HFF-Myc (cell line): ENCODE data around the gene MAGEA12.
"Not testable (repeated sequence)": the region's sequence is repeated elsewhere in the genome, so short reads cannot be mapped to it uniquely, and the experiment has no call there.

Experiments
- DNase-seq: peaks from one replicate; pipeline ENCODE4 v3.0.0-alpha.2; 2011; ENCODE audit warnings: low read depth; ENCODE audit errors: extremely low read depth
- H3K4me3 ChIP-seq: replicated peaks from 2 replicates; pipeline ENCODE4 v1.5.1; 2011; ENCODE audit warnings: low read depth, mild to moderate bottlenecking, control low read depth, low read length
- CTCF ChIP-seq: IDR thresholded peaks from 2 replicates; pipeline ENCODE4 v1.5.1; 2012; ENCODE audit warnings: mild to moderate bottlenecking, low read depth, low read length, control low read depth; ENCODE audit errors: missing control alignments

Gene MAGEA12

GRCh38 chrX:152733261-152733975 is at the start of gene MAGEA12, which contains the start of gene CSAG1:
Gene MAGEA12, plus strand, starts transcription at chrX:152733757. Its CDS starts 2,405 bp downstream, at chrX:152736162.
Gene CSAG1, minus strand, starts transcription at chrX:152733721. Its CDS starts 1,261 bp downstream, at chrX:152732460.
- no peak for TF ChIP-seq CTCF
- H3K4me3 ChIP-seq: no peak within 1 kb of the TSS
- DNase-seq: no peak

GRCh38 chrX:152697952-152698931 is 35.3 kb upstream of the MAGEA12 start, which contains the start of gene MAGEA3:
Gene MAGEA3, plus strand, starts transcription at chrX:152698794. Its CDS starts 2,039 bp downstream, at chrX:152700833.
- DNase-seq, H3K4me3 ChIP-seq: not testable (repeated sequence)

- H3K4me3 ChIP-seq, DNase-seq: not testable (repeated sequence)
Observed at GRCh38 chrX:152700390-152700789, 33.2 kb upstream of the MAGEA12 start.

- H3K4me3 ChIP-seq, DNase-seq: not testable (repeated sequence)
Observed at GRCh38 chrX:152706500-152706899, 27.1 kb upstream of the MAGEA12 start.

GRCh38 chrX:152709173-152709572 is 24.4 kb upstream of the MAGEA12 start, which contains the start of gene CSAG2:
Gene CSAG2, minus strand, starts transcription at chrX:152709273. Its CDS starts 161 bp downstream, at chrX:152709112.
- DNase-seq, H3K4me3 ChIP-seq: not testable (repeated sequence)

GRCh38 chrX:152713195-152713594 is 20.4 kb upstream of the MAGEA12 start:
- not testable (repeated sequence) for H3K4me3 ChIP-seq, DNase-seq

GRCh38 chrX:152713815-152714787 is 19.5 kb upstream of the MAGEA12 start, which contains the start of gene MAGEA2B:
Gene MAGEA2B, plus strand, starts transcription at chrX:152714628. Its CDS starts 2,479 bp downstream, at chrX:152717107.
- not testable (repeated sequence) for H3K4me3 ChIP-seq, DNase-seq

GRCh38 chrX:152725409-152725808 is 8.1 kb upstream of the MAGEA12 start:
- no peak for DNase-seq
- H3K4me3 ChIP-seq: no peak overlapping the region
- no peak for TF ChIP-seq CTCF

- H3K4me3 ChIP-seq, DNase-seq: not testable (repeated sequence)
Observed at GRCh38 chrX:152734143-152734858, 744 bp downstream of the MAGEA12 start.
